CD4-positive, alpha-beta memory T cell (primary cell): ENCODE measurements around the gene SLC11A1. TPM values are rescaled to one million over a fixed set of nuclear protein-coding genes. Genes with fewer than 3 reads are reported as not detected.

Experiments used
- CTCF ChIA-PET: fragments of 350-600 bp; sonication (Branson Sonifier 250); formaldehyde crosslinking; loops from one replicate; lab custom pipeline; 2021; ENCODE audit warnings: inconsistent platforms; ENCODE audit not compliant: partially characterized antibody; lab: Charles Lee
- POLR2A ChIA-PET: fragments of 350-600 bp; sonication (Branson Sonifier 250); formaldehyde crosslinking; loops from one replicate; lab custom pipeline; 2021; ENCODE audit not compliant: partially characterized antibody; lab: Charles Lee
- DNase-seq, 5 donors: peaks; one replicate each; pipeline versions ENCODE4 v3.0.0 to v3.0.0-alpha.2; 2020 to 2022; ENCODE audit warnings: mixed read lengths in 1 of 5
- H3K27ac ChIP-seq: one replicate; pipeline ENCODE4 v1.7.0; 2013; ENCODE audit warnings: low read depth, low read length
- H3K27me3 ChIP-seq: 2 replicates; pipeline ENCODE4 v1.7.0; 2013; ENCODE audit warnings: mild to moderate bottlenecking, low read length, moderate library complexity; ENCODE audit not compliant: insufficient read depth
- H3K36me3 ChIP-seq: 2 replicates; pipeline ENCODE4 v1.7.0; 2013; ENCODE audit warnings: mild to moderate bottlenecking, low read length, moderate library complexity; ENCODE audit not compliant: insufficient read depth
- H3K4me1 ChIP-seq: 2 replicates; pipeline ENCODE4 v1.7.0; 2013; ENCODE audit warnings: mild to moderate bottlenecking, low read length, moderate library complexity; ENCODE audit not compliant: insufficient read depth
- H3K4me3 ChIP-seq, 2 donors: one replicate each; pipeline ENCODE4 v1.7.0; 2013; ENCODE audit warnings: low read length in 2 of 2, mild to moderate bottlenecking in 1 of 2
- H3K9me3 ChIP-seq, 2 donors: one replicate each; pipeline ENCODE4 v1.7.0; 2013; ENCODE audit warnings: low read length in 2 of 2, control low read depth in 1 of 2; ENCODE audit not compliant: control insufficient read depth in 1 of 2
- H3K27ac Mint-ChIP-seq, 7 donors: one replicate each; pipeline ENCODE4 v1.8.0; 2020 to 2021; ENCODE audit warnings: mixed read lengths in 7 of 7, mild to moderate bottlenecking in 6 of 7, inconsistent platforms in 3 of 7, moderate library complexity in 3 of 7
- H3K27me3 Mint-ChIP-seq, 2 donors: one replicate each; pipeline ENCODE4 v1.8.0; 2020 to 2021; ENCODE audit warnings: mixed read lengths in 2 of 2
- H3K36me3 Mint-ChIP-seq, 2 donors: one replicate each; pipeline ENCODE4 v1.8.0; 2020 to 2021; ENCODE audit warnings: mixed read lengths in 2 of 2, inconsistent platforms in 1 of 2, mild to moderate bottlenecking in 1 of 2
- H3K4me1 Mint-ChIP-seq, 4 donors: one replicate each; pipeline ENCODE4 v1.8.0; 2020 to 2021; ENCODE audit warnings: mixed read lengths in 4 of 4, mild to moderate bottlenecking in 1 of 4
- H3K4me3 Mint-ChIP-seq, 8 donors: one replicate each; pipeline ENCODE4 v1.8.0; 2020 to 2021; ENCODE audit warnings: mixed read lengths in 8 of 8, mild to moderate bottlenecking in 7 of 8, moderate library complexity in 6 of 8, inconsistent platforms in 3 of 8
- H3K9me3 Mint-ChIP-seq, 8 donors: one replicate each; pipeline ENCODE4 v1.8.0; 2020 to 2021; ENCODE audit warnings: mixed read lengths in 8 of 8, mild to moderate bottlenecking in 5 of 8, inconsistent platforms in 3 of 8, moderate library complexity in 1 of 8
- intact Hi-C: fragments of 100-400 bp; cut with micrococcal nuclease; formaldehyde crosslinking; loops from one replicate; pipeline ENCODE4 v1.15.1; 2023
- polyA plus RNA-seq, 2 donors: library from polyadenylated mRNA; unstranded; fragments of 300-500 nt; fragmentation: Illumina TruSeq; gene quantifications; one replicate each; pipeline ENCODE4 v1.2.3, GENCODE V29; 2021
- total RNA-seq, 2 experiments: library from RNA; stranded (reverse); gene quantifications; one replicate each; pipeline ENCODE4 v1.2.3, GENCODE V29; 2021

Gene SLC11A1
- total and polyA plus RNA-seq, 4 experiments from 2014 or later, result 0.37 to 1.9 (median 1.1) TPM

DNA sequence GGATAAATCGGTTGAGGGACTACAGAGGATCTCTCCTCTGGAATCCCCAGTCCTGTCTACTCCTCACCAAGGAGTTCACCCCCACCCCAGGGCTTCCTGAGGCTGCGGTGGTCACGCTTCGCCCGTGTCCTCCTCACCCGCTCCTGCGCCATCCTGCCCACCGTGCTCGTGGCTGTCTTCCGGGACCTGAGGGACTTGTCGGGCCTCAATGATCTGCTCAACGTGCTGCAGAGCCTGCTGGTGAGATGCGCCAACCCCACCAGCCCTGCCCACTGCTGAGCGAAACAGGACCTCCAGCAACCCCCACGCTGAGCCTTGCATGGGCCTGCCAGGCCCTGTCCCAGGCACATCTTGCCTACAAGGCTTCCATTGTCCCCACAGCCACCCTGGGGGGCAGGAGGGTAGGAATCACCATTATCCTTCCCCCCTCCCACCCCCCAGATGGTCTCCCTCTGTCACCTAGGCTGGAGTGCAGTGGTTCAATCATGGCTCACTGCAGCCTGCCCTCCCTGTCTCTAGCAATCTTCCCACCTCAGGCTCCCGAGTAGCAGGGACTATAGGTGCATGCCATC is 10.9 kb downstream of the SLC11A1 start:
- H3K9me3 Mint-ChIP-seq, result peaks cover 0 to 2% (median 0%) of the 10 kb centered on the region in 8 donors
- POLR2A ChIA-PET, result interaction anchor here (0.8 to 5.6 kb wide), 5 partner anchors 13 to 122 kb away, joined by 3 to 139 read pairs (median 5); partner anchors contain the start of genes AAMP, PNKD and TMBIM1
- intact Hi-C loops, result no loop called here

DNA sequence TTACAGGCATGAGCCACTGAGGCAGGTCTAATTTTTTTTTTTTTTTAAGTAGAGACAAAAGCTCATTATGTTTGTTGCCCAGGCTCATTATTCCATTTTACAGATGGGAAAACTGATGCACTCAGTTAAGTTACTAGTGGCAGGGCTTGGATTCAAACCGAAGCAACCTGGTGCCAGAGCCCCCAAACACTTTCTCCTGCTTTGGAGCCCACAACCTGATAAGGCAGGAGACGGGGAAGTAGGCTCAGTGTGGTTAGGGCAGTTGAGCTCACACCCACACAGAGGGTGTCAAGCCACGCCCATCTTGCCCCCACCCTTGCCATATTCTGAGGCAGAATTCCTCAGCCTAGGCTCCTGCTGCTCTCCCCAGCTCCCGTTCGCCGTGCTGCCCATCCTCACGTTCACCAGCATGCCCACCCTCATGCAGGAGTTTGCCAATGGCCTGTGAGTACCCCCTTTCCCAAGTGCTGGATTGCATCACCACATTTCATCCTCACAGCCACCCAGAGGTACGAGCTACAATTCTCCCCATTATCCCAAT is 11.7 kb downstream of the SLC11A1 start:
- H3K9me3 Mint-ChIP-seq, result peaks cover 0 to 3% (median 0%) of the 10 kb centered on the region in 8 donors
- ChIA-PET CTCF (interaction anchor here (0.7 to 6.6 kb wide), 9 partner anchors 10 to 206 kb away, joined by 3 to 62 read pairs (median 5); partner anchors contain the start of genes AAMP, CATIP and PNKD), POLR2A (interaction anchor here (0.8 to 5.6 kb wide), 5 partner anchors 12 to 122 kb away, joined by 3 to 139 read pairs (median 5); partner anchors contain the start of genes AAMP, PNKD and TMBIM1)
- H3K36me3 Mint-ChIP-seq, result peaks cover 0 to 8% of the 10 kb centered on the region in 2 donors
- H3K36me3 ChIP-seq, result no peaks in the 10 kb centered on the region
- intact Hi-C loops, result no loop called here
- H3K4me1 ChIP-seq, result peaks cover 42% of the 10 kb centered on the region
- H3K27me3 ChIP-seq, result no peaks in the 10 kb centered on the region
- H3K27ac ChIP-seq, result no peak overlapping the region
- DNase-seq, result no peak
- no peaks in the 10 kb centered on the region for H3K27me3 Mint-ChIP-seq
- H3K4me3 Mint-ChIP-seq, result peak overlapping the region in 1 of 8 donors; percentile 25
- no peak overlapping the region for H3K4me3 ChIP-seq
- peaks cover 15 to 45% (median 36%) of the 10 kb centered on the region in 4 donors for H3K4me1 Mint-ChIP-seq
- H3K9me3 ChIP-seq, result no peaks in the 10 kb centered on the region
- peak overlapping the region in 6 of 7 donors; percentile 8 to 100 (median 41) for H3K27ac Mint-ChIP-seq

More for the DNA sequence above, 10.9 kb downstream of the SLC11A1 start:
- H3K4me3 ChIP-seq, result no peak overlapping the region
- no peaks in the 10 kb centered on the region for H3K9me3 ChIP-seq
- Mint-ChIP-seq H3K27ac (peak overlapping the region in 3 of 7 donors; percentile 17 to 100 (median 29)), H3K27me3 (no peaks in the 10 kb centered on the region), H3K36me3 (peaks cover 0 to 8% of the 10 kb centered on the region in 2 donors), H3K4me1 (peaks cover 15 to 41% (median 34%) of the 10 kb centered on the region in 4 donors), H3K4me3 (no peak overlapping the region)
- no peak overlapping the region for H3K27ac ChIP-seq
- DNase-seq, result no peak
- H3K27me3 ChIP-seq, result no peaks in the 10 kb centered on the region
- CTCF ChIA-PET, result interaction anchor here (0.7 to 6.6 kb wide), 9 partner anchors 23 to 205 kb away, joined by 3 to 62 read pairs (median 6); partner anchors contain the start of genes AAMP, CATIP and PNKD
- H3K4me1 ChIP-seq, result peaks cover 39% of the 10 kb centered on the region
- no peaks in the 10 kb centered on the region for H3K36me3 ChIP-seq

DNA sequence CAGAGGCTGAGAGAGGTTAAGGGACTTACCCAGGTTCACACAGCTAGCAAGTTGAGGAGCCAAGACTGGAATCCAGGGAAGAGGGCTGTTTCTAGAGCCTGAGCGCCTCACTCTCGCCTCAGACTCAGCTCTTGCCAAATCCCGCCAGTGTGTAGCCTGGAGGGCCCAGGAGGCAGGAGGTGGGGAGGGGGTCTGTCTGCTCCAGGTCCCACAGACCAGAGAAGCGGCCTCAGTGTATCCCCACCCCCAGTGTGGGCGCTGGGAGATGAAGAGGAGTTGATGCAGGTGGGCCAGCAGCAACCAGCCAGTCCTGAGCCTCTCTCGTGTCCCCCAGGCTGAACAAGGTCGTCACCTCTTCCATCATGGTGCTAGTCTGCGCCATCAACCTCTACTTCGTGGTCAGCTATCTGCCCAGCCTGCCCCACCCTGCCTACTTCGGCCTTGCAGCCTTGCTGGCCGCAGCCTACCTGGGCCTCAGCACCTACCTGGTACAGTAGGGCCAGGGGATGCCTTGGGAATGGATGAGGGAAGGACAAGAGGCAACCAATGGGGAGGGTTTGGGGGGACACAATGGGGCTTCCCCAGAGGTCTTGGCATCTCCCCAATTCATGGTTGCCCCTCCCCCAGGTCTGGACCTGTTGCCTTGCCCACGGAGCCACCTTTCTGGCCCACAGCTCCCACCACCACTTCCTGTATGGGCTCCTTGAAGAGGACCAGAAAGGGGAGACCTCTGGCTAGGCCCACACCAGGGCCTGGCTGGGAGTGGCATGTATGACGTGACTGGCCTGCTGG is 12.4 kb downstream of the SLC11A1 start:
- Histone ChIP-seq H3K9me3 (no peaks in the 10 kb centered on the region), H3K36me3 (no peaks in the 10 kb centered on the region), H3K4me3 (no peak overlapping the region), H3K4me1 (peaks cover 48% of the 10 kb centered on the region), H3K27ac (no peak overlapping the region), H3K27me3 (no peaks in the 10 kb centered on the region)
- H3K9me3 Mint-ChIP-seq, result peaks cover 0 to 3% (median 0%) of the 10 kb centered on the region in 8 donors
- peaks cover 0 to 8% of the 10 kb centered on the region in 2 donors for H3K36me3 Mint-ChIP-seq
- peak in 1 of 5 donors; percentile 53 for DNase-seq
- H3K4me3 Mint-ChIP-seq, result peak overlapping the region in 5 of 8 donors; percentile 15 to 64 (median 26)
- peaks cover 15 to 51% (median 36%) of the 10 kb centered on the region in 4 donors for H3K4me1 Mint-ChIP-seq
- POLR2A ChIA-PET, result interaction anchor here (0.7 to 5.6 kb wide), 5 partner anchors 12 to 123 kb away, joined by 3 to 139 read pairs (median 4); partner anchors contain the start of genes AAMP, PNKD and TMBIM1
- CTCF ChIA-PET, result interaction anchor here (0.8 to 6.6 kb wide), 9 partner anchors 10 to 122 kb away, joined by 3 to 62 read pairs (median 9); partner anchors contain the start of genes AAMP, CATIP, PNKD and TMBIM1
- intact Hi-C loops, result loop anchor here (5.0 kb wide), 3 partner anchors 503 to 858 kb away; partner anchors contain the start of genes CNPPD1, RETREG2, TUBA4A and TUBA4B
- peak overlapping the region; percentile 26 to 100 (median 83) for H3K27ac Mint-ChIP-seq
- H3K27me3 Mint-ChIP-seq, result no peaks in the 10 kb centered on the region

GRCh38 chr2:218395090-218395444 is 13.0 kb downstream of the SLC11A1 start:
- Mint-ChIP-seq H3K4me3 (peak overlapping the region in 3 of 8 donors; percentile 25 to 29 (median 26)), H3K4me1 (peaks cover 15 to 51% (median 36%) of the 10 kb centered on the region in 4 donors), H3K9me3 (peaks cover 0 to 3% (median 0%) of the 10 kb centered on the region in 8 donors), H3K36me3 (peaks cover 0 to 8% of the 10 kb centered on the region in 2 donors), H3K27me3 (no peaks in the 10 kb centered on the region), H3K27ac (peak overlapping the region in 6 of 7 donors; percentile 70 to 100 (median 83))
- CTCF ChIA-PET, result interaction anchor here (2.5 to 6.6 kb wide), 4 partner anchors 39 to 123 kb away, joined by 16 to 62 read pairs (median 34); partner anchors contain the start of genes AAMP, CATIP, PNKD and TMBIM1
- Histone ChIP-seq H3K27me3 (no peaks in the 10 kb centered on the region), H3K36me3 (no peaks in the 10 kb centered on the region), H3K27ac (no peak overlapping the region), H3K9me3 (no peaks in the 10 kb centered on the region), H3K4me1 (peaks cover 48% of the 10 kb centered on the region), H3K4me3 (no peak overlapping the region)
- intact Hi-C loops, result loop anchor here (5.0 kb wide), 3 partner anchors 502 to 857 kb away; partner anchors contain the start of genes CNPPD1, RETREG2, TUBA4A and TUBA4B
- POLR2A ChIA-PET, result interaction anchor here (0.6 to 5.6 kb wide), 6 partner anchors 11 to 193 kb away, joined by 3 to 139 read pairs (median 4); partner anchors contain the start of genes AAMP, PNKD and TMBIM1
- DNase-seq, result no peak

GRCh38 chr2:218395456-218395825 is 13.4 kb downstream of the SLC11A1 start:
- peaks cover 15 to 51% (median 36%) of the 10 kb centered on the region in 4 donors for H3K4me1 Mint-ChIP-seq
- Histone ChIP-seq H3K36me3 (no peaks in the 10 kb centered on the region), H3K27me3 (no peaks in the 10 kb centered on the region), H3K27ac (peak overlapping the region; percentile 89), H3K4me1 (peaks cover 48% of the 10 kb centered on the region), H3K9me3 (no peaks in the 10 kb centered on the region), H3K4me3 (no peak overlapping the region)
- peak overlapping the region; percentile 74 to 93 (median 88) for H3K4me3 Mint-ChIP-seq
- ChIA-PET CTCF (interaction anchor here (1.0 to 6.6 kb wide), 8 partner anchors 11 to 123 kb away, joined by 3 to 62 read pairs (median 17); partner anchors contain the start of genes AAMP, CATIP, PNKD and TMBIM1), POLR2A (interaction anchor here (0.6 to 5.6 kb wide), 19 partner anchors 8 to 194 kb away, joined by 3 to 139 read pairs (median 10); partner anchors contain the start of genes AAMP, ARPC2, CATIP and PNKD)
- intact Hi-C loops, result loop anchor here (5.0 kb wide), 3 partner anchors 502 to 857 kb away; partner anchors contain the start of genes CNPPD1, RETREG2, TUBA4A and TUBA4B
- H3K36me3 Mint-ChIP-seq, result peaks cover 0 to 9% of the 10 kb centered on the region in 2 donors
- H3K27me3 Mint-ChIP-seq, result no peaks in the 10 kb centered on the region
- no peak for DNase-seq
- peak overlapping the region; percentile 77 to 100 (median 92) for H3K27ac Mint-ChIP-seq
- peaks cover 0 to 3% (median 0%) of the 10 kb centered on the region in 8 donors for H3K9me3 Mint-ChIP-seq
